Natural killer cell (primary cell): ENCODE measurements around the gene LRRFIP2. TPM values are rescaled to one million over a fixed set of nuclear protein-coding genes. Genes with fewer than 3 reads are reported as not detected.
A peak's percentile ranks its signal among the peaks of the same experiment; 100 is the strongest.

ENCODE experiments used
- ATAC-seq, 3 donors: fragments of 150-1000 bp in 2 of 3; fragments of 200-7000 bp in 1 of 3; cut with Tn5 transposase; 1 replicate in 1 of 3; 2 replicates in 2 of 3; pipeline ENCODE4 v1.10.0; 2021; ENCODE audit warnings: mild to moderate bottlenecking in 2 of 3, moderate library complexity in 2 of 3
- DNase-seq, 2 donors: peaks; one replicate each; pipeline versions ENCODE4 v3.0.0 to v3.0.0-alpha.2; 2013 to 2021; ENCODE audit warnings: mixed read lengths in 1 of 2
- H3K27ac ChIP-seq: one replicate; pipeline ENCODE4 v1.5.1; 2013; ENCODE audit warnings: mild to moderate bottlenecking, low read length
- H3K27me3 ChIP-seq: one replicate; pipeline ENCODE4 v1.6.1; 2013; ENCODE audit warnings: low read length; ENCODE audit not compliant: control insufficient read depth, insufficient read depth
- H3K36me3 ChIP-seq: one replicate; pipeline ENCODE4 v1.6.1; 2013; ENCODE audit warnings: low read length; ENCODE audit not compliant: control insufficient read depth, insufficient read depth
- H3K4me1 ChIP-seq: one replicate; pipeline ENCODE4 v1.6.1; 2013; ENCODE audit warnings: low read length; ENCODE audit not compliant: control insufficient read depth, insufficient read depth
- H3K4me3 ChIP-seq: one replicate; pipeline ENCODE4 v1.5.1; 2013; ENCODE audit warnings: low read length
- H3K9me3 ChIP-seq: one replicate; pipeline ENCODE4 v1.6.1; 2013; ENCODE audit warnings: low read length; ENCODE audit not compliant: control insufficient read depth, insufficient read depth
- H3K27ac Mint-ChIP-seq, 2 donors: one replicate each; pipeline ENCODE4 v1.8.0; 2022; ENCODE audit warnings: mild to moderate bottlenecking in 2 of 2, mixed read lengths in 2 of 2, moderate library complexity in 1 of 2
- H3K27me3 Mint-ChIP-seq, 2 donors: one replicate each; pipeline ENCODE4 v1.8.0; 2022; ENCODE audit warnings: low read depth in 2 of 2, mixed read lengths in 2 of 2
- H3K36me3 Mint-ChIP-seq: one replicate; pipeline ENCODE4 v1.8.0; 2022; ENCODE audit warnings: mixed read lengths
- H3K4me1 Mint-ChIP-seq, 2 donors: one replicate each; pipeline ENCODE4 v1.8.0; 2022; ENCODE audit warnings: mixed read lengths in 2 of 2
- H3K4me3 Mint-ChIP-seq: one replicate; pipeline ENCODE4 v1.8.0; 2022; ENCODE audit warnings: mild to moderate bottlenecking, moderate library complexity, mixed read lengths
- H3K9me3 Mint-ChIP-seq, 2 donors: one replicate each; pipeline ENCODE4 v1.8.0; 2022; ENCODE audit warnings: mixed read lengths in 2 of 2
- CTCF ChIP-seq: fragments of 200-600 bp; IDR thresholded peaks from one replicate; pipeline ENCODE4 v1.8.0; 2022; ENCODE audit warnings: antibody characterized with exemption
- WGBS: methylation state at CpG from one replicate; pipeline ENCODE4 v1.1.7; 2013; ENCODE audit warnings: missing lambda C conversion rate; ENCODE audit not compliant: insufficient coverage; 5-methylcytosine and 5-hydroxymethylcytosine counted together
- intact Hi-C: fragments of 100-400 bp; cut with micrococcal nuclease; formaldehyde crosslinking; loops from one replicate; pipeline ENCODE4 v1.14.2; 2022
- total RNA-seq, 4 donors: library from RNA; stranded (reverse); fragments of 120-200 nt in 1 of 4; gene quantifications; one replicate each; pipeline versions ENCODE4 v1.2.3 to v1.2.4, GENCODE V29; 2013 to 2022

Gene LRRFIP2
- total RNA-seq, 3 donors from 2014 or later (not counting 1 experiment from before 2014, with no cell fraction given), result 49.0 to 86.1 (median 66.0) TPM

- H3K27me3 Mint-ChIP-seq, result no peaks in the 10 kb centered on the region
- ATAC-seq (no peak), DNase-seq (no peak)
- Histone ChIP-seq H3K27ac (no peak overlapping the region), H3K9me3 (no peaks in the 10 kb centered on the region), H3K36me3 (peaks cover 71% of the 10 kb centered on the region), H3K27me3 (no peaks in the 10 kb centered on the region), H3K4me3 (no peak overlapping the region), H3K4me1 (no peaks in the 10 kb centered on the region)
- H3K36me3 Mint-ChIP-seq, result peaks cover 15% of the 10 kb centered on the region
- intact Hi-C loops, result no loop called here
- H3K4me1 Mint-ChIP-seq, result no peaks in the 10 kb centered on the region
- no peak for TF ChIP-seq CTCF
- 98% methylated on average over 5 of the region's 5 CpGs for WGBS
- no peak overlapping the region for H3K4me3 Mint-ChIP-seq
- H3K27ac Mint-ChIP-seq, result no peak overlapping the region
- no peaks in the 10 kb centered on the region for H3K9me3 Mint-ChIP-seq
Measured at GRCh38 chr3:37015642-37016041, 158.7 kb downstream of the LRRFIP2 start.

GRCh38 chr3:37014620-37015019 lies 159.8 kb downstream of the LRRFIP2 start:
- Histone ChIP-seq H3K27ac (no peak overlapping the region), H3K4me3 (no peak overlapping the region), H3K27me3 (no peaks in the 10 kb centered on the region), H3K4me1 (no peaks in the 10 kb centered on the region), H3K36me3 (peaks cover 64% of the 10 kb centered on the region), H3K9me3 (no peaks in the 10 kb centered on the region)
- TF ChIP-seq CTCF, result no peak
- intact Hi-C loops, result no loop called here
- WGBS, result 93% methylated on average over 2 of the region's 2 CpGs
- no peaks in the 10 kb centered on the region for H3K27me3 Mint-ChIP-seq
- peaks cover 17% of the 10 kb centered on the region for H3K36me3 Mint-ChIP-seq
- H3K9me3 Mint-ChIP-seq, result no peaks in the 10 kb centered on the region
- no peaks in the 10 kb centered on the region for H3K4me1 Mint-ChIP-seq
- DNase-seq (no peak), ATAC-seq (no peak)
- no peak overlapping the region for H3K4me3 Mint-ChIP-seq
- peak overlapping the region in 1 of 2 donors; percentile 63 for H3K27ac Mint-ChIP-seq

Other genes starting within 250 kb of the LRRFIP2 start
- gene TRANK1, start 229.5 kb downstream of the LRRFIP2 start, total RNA-seq, result 100 to 1,000 TPM; 105 to 158 (median 139) TPM
- 10 to 100 TPM; 25.6 to 33.7 (median 32.5) TPM for gene EPM2AIP1, start 181.5 kb downstream of the LRRFIP2 start, total RNA-seq
- gene MLH1, start 181.1 kb downstream of the LRRFIP2 start, total RNA-seq, result 10 to 100 TPM; 26.9 to 42.6 (median 27.3) TPM
- 10 to 100 TPM; 73.4 to 88.6 (median 80.0) TPM for gene GOLGA4, start 68.7 kb upstream of the LRRFIP2 start, total RNA-seq